GM12891 (cell line): ENCODE results near the gene CNOT10.
"Not testable (repeated sequence)": the region's sequence is repeated elsewhere in the genome, so short reads cannot be mapped to it uniquely, and the experiment has no call there.

ENCODE experiments used
- DNase-seq: peaks from one replicate; pipeline ENCODE4 v3.0.0; 2011; ENCODE audit warnings: low spot score; ENCODE audit not compliant: insufficient read length
- FAIRE-seq: peaks from 2 replicates; lab custom pipeline; 2011; peaks lifted over from hg19 to GRCh38; lab: Jason Lieb, UNC
- PAX5 ChIP-seq: IDR thresholded peaks from 2 replicates; pipeline ENCODE4 v1.6.1; 2011; ENCODE audit warnings: low read length, moderate library complexity, mild to moderate bottlenecking; ENCODE audit not compliant: insufficient read depth, severe bottlenecking
- POLR2A ChIP-seq: IDR thresholded peaks from 2 replicates; pipeline ENCODE4 v1.6.1; 2011; ENCODE audit warnings: low read depth, low read length, control low read depth
- POLR2AphosphoS5 ChIP-seq: IDR thresholded peaks from 2 replicates; pipeline ENCODE4 v1.6.1; 2011; ENCODE audit warnings: low read depth, low read length, control low read depth
- POU2F2 ChIP-seq: IDR thresholded peaks from 2 replicates; pipeline ENCODE4 v1.6.1; 2011; ENCODE audit warnings: low read depth, mild to moderate bottlenecking, control low read depth, low read length, moderate library complexity
- SPI1 ChIP-seq: IDR thresholded peaks from 2 replicates; pipeline ENCODE4 v1.6.1; 2011; ENCODE audit warnings: low read depth, low read length, control low read depth
- TAF1 ChIP-seq: IDR thresholded peaks from 2 replicates; pipeline ENCODE4 v1.6.1; 2011; ENCODE audit warnings: low read depth, low read length, control low read depth

CNOT10 gene

DNA sequence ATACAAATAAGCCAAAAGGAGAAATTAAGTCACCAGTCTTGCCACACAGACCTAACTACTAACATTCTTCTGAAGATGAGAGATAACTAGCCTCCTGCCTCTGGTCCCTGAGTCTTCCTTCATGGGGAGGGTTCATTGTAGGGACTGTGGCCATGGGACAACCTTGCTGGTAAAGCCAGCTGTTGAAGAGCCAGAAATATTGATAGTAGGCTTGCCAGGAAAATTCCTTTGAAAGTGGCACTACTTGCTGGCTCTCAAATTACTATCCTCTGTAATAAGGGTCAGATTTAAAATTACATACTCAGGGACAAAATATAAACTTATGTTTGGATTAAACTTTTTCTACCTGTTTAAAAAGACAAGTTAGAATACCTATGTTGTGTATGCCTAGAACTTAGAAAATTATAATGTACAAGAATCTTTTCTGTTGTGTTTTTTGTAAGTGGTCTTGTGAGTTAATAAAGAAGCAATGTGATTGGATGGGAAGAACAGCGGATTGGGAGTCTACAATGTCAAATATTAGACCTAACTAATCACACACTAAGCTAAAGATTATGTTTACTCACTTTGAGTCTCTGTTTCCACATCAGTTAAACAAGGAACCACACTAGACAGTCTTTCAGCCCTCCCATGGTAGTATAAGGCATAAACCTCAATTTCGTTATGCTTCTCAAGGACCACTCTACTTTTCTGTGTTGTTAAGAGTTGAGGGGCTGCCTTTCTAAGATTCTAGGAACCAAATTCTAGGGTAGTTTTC lies 72.8 kb downstream of the CNOT10 start:
- FAIRE-seq (no peak), DNase-seq (no peak)
- TF ChIP-seq PAX5 (no peak), POLR2A (no peak), POU2F2 (no peak), TAF1 (no peak), SPI1 (no peak), POLR2AphosphoS5 (no peak)

DNA sequence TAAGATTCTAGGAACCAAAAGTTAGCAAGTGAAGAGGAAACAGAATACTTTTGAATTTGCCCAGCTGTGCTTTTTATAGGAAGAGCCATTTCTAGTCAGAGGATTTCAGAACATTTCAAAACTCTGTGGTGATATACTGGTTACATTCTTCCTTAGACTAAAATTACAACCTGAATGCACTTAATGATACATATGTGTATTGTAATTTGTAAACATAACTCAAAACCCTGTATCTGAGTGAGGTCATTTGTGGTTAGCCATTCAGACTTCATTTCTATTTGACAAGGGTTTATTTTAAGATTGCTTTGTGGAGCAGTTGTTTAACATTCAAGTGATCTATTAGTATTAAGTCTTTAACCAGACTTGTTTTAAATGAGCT lies 73.4 kb downstream of the CNOT10 start:
- no peak for TF ChIP-seq SPI1
- no peak for TF ChIP-seq TAF1
- no peak for TF ChIP-seq PAX5
- TF ChIP-seq POLR2A: no peak
- DNase-seq (no peak), FAIRE-seq (no peak)

DNA sequence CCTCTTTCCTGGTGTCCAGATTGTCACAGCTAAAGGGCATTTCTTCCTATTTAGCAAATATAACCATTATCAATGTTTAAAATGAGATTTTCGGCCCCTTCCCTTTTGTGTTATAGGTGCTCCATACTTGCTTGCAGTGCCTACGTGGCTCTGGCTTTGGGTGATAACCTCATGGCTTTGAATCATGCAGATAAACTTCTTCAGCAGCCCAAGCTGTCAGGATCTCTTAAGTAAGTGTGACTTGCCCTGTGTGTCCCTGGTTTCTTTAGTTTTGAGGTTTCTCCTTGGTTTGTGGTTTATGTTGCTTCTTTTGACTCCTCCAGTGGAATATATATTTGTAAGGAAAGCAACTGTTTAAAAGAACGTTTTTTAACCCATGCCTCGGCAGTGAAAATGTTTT lies 74.4 kb downstream of the CNOT10 start:
- no peak for DNase-seq
- no peak for TF ChIP-seq SPI1
- TF ChIP-seq POU2F2: no peak
- no peak for TF ChIP-seq PAX5
- no peak for TF ChIP-seq POLR2AphosphoS5
- no peak for FAIRE-seq

DNA sequence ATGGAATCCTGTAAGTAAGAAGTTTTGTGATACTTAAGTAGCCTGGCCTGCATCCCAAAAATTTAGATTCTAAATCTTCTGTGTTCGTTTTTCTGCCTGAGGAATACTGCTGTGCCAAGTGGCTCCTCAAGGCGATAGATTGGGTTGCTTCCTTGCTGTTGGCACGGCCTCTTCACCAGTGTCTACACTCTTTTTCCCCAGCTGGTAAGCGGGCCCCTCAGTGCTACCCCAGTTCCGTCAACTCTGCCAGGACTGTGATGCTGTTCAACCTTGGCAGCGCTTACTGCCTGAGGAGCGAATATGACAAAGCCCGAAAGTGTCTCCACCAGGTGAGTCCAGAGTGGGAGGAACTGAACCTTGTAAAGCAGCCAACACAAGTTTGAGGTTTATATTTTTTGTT lies 79.5 kb downstream of the CNOT10 start:
- TF ChIP-seq TAF1 (no peak), POLR2A (no peak), POU2F2 (no peak), POLR2AphosphoS5 (no peak), PAX5 (no peak), SPI1 (no peak)
- no peak for FAIRE-seq
- DNase-seq: no peak

DNA sequence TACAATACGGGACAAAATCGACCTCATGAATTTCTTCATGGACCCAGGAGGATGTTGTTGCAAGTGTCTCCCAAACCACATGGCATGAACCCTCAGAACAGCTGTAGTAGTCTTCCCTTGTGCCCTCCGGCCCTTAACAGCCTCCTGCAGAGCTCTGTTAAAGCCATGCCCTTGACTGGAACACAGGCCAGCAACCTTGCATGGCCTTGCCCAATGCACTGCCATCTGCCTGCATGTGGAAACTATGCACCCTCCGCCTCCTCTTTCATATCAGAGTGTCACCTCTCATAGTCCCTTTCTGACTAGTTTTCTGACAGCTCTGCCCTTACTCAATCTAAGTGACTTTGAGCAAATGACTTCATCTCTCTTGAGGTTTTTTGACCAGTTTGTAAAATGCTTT lies 93.4 kb downstream of the CNOT10 start:
- TF ChIP-seq POLR2A (no peak), TAF1 (no peak), POLR2AphosphoS5 (no peak), POU2F2 (no peak), PAX5 (no peak), SPI1 (no peak)
- FAIRE-seq (no peak), DNase-seq (no peak)

DNA sequence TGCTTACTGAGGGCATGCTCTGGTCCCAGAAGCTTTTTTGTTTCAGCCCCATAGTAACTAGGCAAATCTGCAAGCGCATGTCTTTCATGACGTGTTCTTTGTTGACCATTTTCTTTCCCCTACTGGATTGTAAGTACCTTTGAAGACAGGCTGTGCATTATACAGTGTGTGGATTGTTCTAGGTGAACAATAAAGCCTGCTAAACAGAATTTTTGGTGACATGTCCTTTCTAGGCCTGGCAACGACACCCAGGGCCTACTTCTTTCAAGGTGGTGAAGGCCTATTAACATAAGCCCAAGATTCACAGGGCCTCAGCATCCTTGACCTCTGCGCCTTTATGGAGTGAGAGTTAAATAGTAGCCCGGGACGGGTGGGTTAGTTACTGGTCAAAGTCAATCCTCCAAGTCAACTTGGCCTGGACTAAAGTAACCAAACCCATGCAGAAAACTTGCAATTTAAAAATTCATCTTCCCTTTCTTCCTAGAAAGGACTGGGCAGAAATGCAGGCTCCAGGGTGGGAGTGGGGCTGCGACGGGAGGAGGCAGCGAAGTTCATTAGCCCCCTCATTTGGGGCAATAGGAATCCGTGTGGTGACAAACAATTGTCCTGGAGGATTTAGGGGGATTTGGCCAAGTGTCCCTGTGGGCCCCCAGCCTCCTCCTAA lies 95.2 kb downstream of the CNOT10 start:
- no peak for DNase-seq
- TF ChIP-seq POLR2AphosphoS5: no peak
- TF ChIP-seq POLR2A: no peak
- no peak for TF ChIP-seq POU2F2
- no peak for TF ChIP-seq TAF1
- TF ChIP-seq SPI1: no peak
- TF ChIP-seq PAX5: no peak
- FAIRE-seq: no peak

DNA sequence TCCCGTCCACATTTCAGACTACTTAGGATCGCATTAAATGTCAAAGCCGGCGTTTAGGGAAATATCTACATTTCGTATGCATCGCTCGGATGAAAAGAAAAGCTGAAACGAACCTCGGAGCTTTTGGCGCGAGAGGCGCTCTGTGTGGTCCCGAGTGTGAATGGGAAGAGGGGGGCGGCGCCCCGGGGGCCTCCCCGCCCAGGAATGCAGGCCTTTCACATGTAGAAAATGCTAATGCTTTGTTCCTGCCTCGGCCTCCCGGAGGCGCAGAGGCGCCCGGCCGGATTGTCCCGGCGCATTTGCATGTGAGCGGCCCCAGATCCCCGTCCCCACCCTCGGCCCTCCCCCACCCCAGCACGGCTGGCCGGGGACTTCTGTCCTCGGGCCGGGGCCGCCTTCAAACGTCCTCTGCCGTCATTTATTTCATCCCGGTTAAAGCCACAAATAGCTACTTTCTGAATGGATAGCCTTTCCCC lies 95.8 kb downstream of the CNOT10 start:
- no peak for DNase-seq
- no peak for FAIRE-seq
- TF ChIP-seq POU2F2 (peak; percentile 70; the same call in 1 of the 2 replicates), TAF1 (no peak)

DNA sequence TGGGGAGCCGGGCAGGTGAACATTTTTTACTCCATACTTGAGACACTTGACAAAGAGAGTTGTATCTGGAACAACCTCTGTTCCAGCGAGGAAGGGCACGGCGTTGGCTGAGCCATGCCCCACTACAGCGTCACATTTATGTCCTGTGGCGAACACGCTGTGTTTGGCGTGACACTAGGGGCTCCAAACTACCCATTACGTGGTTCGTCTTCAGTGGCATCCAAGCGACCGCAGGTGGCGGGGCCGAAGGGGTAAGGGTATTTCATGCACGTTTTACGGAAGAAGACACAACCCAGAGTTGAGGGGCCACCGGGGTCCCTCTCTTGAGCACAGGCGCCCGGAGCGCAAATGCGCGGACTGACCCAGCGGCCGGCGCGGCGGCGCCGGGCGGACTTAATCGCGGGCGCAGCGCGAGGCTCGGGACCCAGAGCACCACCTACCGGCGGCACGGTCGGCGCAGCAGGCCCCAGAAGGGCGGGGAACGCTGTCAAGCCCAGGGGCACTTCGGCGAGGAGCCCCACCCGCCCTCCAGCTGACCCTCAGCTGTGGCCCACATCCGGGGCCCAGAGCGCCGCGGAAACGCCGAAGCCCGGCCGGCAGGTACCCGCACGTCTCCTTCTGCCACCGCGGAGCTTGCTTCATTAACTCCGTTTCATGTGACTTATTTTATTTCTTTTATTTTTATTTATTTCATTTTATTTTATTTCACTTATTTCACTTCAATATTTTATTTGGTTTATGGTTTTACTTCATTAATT lies 96.4 kb downstream of the CNOT10 start:
- peak; percentile 85 for FAIRE-seq
- no peak for TF ChIP-seq POLR2AphosphoS5
- no peak for TF ChIP-seq POU2F2
- TF ChIP-seq TAF1: no peak
- peak; percentile 83 for DNase-seq

DNA sequence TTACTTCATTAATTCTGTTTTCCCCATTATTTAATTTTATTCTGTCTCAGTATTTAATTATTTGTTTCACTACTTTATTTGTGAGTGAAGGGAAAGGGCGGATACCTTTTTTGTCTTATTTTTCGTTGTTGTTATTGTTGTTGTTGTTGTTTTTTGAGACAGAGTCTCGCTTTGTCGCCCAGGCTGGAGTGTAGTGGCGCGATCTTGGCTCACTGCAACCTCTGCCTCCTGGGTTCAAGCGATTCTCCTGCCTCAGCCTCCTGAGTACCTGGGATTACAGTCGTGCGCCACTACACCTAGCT lies 96.9 kb downstream of the CNOT10 start:
- DNase-seq, FAIRE-seq: not testable (repeated sequence)

DNA sequence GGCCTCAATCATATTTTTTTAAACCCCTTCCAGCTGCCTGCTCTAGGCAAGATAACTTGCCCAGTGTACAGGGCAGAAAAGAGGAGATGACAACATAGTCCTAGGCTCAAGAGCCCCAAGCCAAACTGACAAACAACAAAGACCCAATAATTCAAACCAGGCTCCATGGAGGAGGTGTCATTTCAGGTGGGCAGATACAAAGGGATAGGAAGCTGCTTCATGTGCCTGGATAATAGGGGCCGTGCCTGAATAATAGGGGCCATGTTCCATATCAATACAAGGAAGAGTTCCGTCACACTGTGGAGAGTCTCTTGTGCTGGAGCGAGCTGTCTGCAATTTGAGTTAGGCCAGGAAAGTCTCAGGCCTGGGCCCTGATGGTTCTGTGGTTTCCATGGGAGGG lies 97.4 kb downstream of the CNOT10 start:
- FAIRE-seq (no peak), DNase-seq (no peak)
- TF ChIP-seq TAF1 (no peak), POLR2AphosphoS5 (no peak), PAX5 (no peak), POU2F2 (no peak), SPI1 (no peak), POLR2A (no peak)
